Calu3 (cell line): ENCODE data around the gene NDUFS2. TPM values are rescaled to one million over a fixed set of nuclear protein-coding genes. Genes with fewer than 3 reads are reported as not detected.

ENCODE experiments used
- BruUV-seq: library from RNA; stranded (reverse); fragments of 400-500 nt; replicated peaks from 2 replicates; lab custom pipeline; 2021; lab: Mats Ljungman, UMichigan
- CTCF ChIA-PET: fragments of 300-600 bp; sonication (Branson Sonifier 250); formaldehyde crosslinking; loops from one replicate; lab custom pipeline; 2022; ENCODE audit warnings: antibody characterized with exemption; lab: Charles Lee
- DNase-seq: peaks from one replicate; pipeline ENCODE4 v3.0.0; 2022
- H3K27ac Mint-ChIP-seq: one replicate; pipeline ENCODE4 v1.8.0; 2022; ENCODE audit warnings: mixed read lengths; ENCODE audit not compliant: unreplicated experiment
- H3K27me3 Mint-ChIP-seq: one replicate; pipeline ENCODE4 v1.8.0; 2022; ENCODE audit warnings: mixed read lengths; ENCODE audit not compliant: unreplicated experiment
- H3K36me3 Mint-ChIP-seq: one replicate; pipeline ENCODE4 v1.8.0; 2022; ENCODE audit warnings: mild to moderate bottlenecking, moderate library complexity, mixed read lengths; ENCODE audit not compliant: insufficient read depth, unreplicated experiment
- H3K4me1 Mint-ChIP-seq: one replicate; pipeline ENCODE4 v1.8.0; 2022; ENCODE audit warnings: mild to moderate bottlenecking, low read depth, mixed read lengths; ENCODE audit not compliant: unreplicated experiment
- H3K4me3 Mint-ChIP-seq: one replicate; pipeline ENCODE4 v1.8.0; 2022; ENCODE audit warnings: mild to moderate bottlenecking, low read depth, moderate library complexity, mixed read lengths; ENCODE audit not compliant: unreplicated experiment
- H3K9me3 Mint-ChIP-seq: one replicate; pipeline ENCODE4 v1.8.0; 2022; ENCODE audit warnings: low read depth, mixed read lengths; ENCODE audit not compliant: unreplicated experiment
- intact Hi-C: fragments of 100-400 bp; cut with micrococcal nuclease; formaldehyde crosslinking; loops from one replicate; pipeline ENCODE4 v1.10.0; 2022; ENCODE audit not compliant: unreplicated experiment
- total RNA-seq: library from RNA; stranded (reverse); gene quantifications from 2 replicates; pipeline ENCODE4 v1.2.3, GENCODE V29; 2022
- TF ChIP-seq, protein P1 (sequence below): fragments of 200-600 bp; IDR thresholded peaks from one replicate; pipeline ENCODE4 v1.8.0; 2022; ENCODE audit warnings: antibody characterized with exemption; ENCODE audit not compliant: unreplicated experiment

The NDUFS2 gene
- total RNA-seq, 1 experiment from 2014 or later = 91.3 TPM

DNA sequence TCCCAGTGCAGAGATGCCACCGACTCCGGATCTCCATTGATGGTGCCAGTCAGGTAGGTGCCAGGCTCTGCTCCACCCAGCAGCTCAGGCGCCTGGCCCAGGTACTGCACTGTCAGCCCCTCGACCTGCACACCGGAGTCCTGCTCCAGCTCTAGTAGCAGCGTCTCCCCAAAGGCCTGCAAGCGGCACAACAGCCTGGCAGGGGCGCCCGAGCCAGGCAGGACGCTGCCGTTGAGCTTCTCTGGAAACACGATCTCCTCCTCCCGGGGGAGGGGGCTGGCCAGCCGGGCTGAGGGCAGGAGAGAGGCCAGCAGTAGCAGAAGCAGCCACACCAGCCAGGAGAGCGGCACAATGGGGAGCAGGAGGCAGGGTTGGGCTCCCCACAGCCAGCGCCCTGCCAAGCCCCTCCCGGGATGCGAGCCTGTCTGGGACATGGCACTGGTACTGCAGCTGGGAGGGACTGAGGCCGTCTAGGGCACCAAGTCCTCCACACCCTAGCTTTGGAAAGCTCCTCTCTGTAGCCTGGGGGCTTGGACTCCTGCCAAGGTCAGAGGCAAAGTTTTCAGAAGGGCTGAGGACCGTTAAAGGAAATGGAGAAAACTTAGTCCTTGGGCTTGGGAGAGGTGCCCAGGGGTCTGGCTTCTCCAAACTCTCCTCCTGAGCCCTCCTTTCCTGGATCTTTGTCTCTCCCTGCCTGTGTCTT is 3.8 kb upstream of the NDUFS2 start:
- TF ChIP-seq, protein P1, sequence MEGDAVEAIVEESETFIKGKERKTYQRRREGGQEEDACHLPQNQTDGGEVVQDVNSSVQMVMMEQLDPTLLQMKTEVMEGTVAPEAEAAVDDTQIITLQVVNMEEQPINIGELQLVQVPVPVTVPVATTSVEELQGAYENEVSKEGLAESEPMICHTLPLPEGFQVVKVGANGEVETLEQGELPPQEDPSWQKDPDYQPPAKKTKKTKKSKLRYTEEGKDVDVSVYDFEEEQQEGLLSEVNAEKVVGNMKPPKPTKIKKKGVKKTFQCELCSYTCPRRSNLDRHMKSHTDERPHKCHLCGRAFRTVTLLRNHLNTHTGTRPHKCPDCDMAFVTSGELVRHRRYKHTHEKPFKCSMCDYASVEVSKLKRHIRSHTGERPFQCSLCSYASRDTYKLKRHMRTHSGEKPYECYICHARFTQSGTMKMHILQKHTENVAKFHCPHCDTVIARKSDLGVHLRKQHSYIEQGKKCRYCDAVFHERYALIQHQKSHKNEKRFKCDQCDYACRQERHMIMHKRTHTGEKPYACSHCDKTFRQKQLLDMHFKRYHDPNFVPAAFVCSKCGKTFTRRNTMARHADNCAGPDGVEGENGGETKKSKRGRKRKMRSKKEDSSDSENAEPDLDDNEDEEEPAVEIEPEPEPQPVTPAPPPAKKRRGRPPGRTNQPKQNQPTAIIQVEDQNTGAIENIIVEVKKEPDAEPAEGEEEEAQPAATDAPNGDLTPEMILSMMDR = no peak
- Mint-ChIP-seq H3K4me3 (no peak overlapping the region), H3K36me3 (peaks cover 14% of the 10 kb centered on the region), H3K9me3 (no peaks in the 10 kb centered on the region), H3K4me1 (peaks cover 38% of the 10 kb centered on the region), H3K27ac (no peak overlapping the region), H3K27me3 (peaks cover 25% of the 10 kb centered on the region)
- DNase-seq = peak; percentile 37
- BruUV-seq = no TSS peak
- CTCF ChIA-PET = interaction anchor here (0.6 kb wide), 1 partner anchor 10 kb away, joined by 3 read pairs; no protein-coding TSS in a partner anchor
- intact Hi-C loops = no loop called here

DNA sequence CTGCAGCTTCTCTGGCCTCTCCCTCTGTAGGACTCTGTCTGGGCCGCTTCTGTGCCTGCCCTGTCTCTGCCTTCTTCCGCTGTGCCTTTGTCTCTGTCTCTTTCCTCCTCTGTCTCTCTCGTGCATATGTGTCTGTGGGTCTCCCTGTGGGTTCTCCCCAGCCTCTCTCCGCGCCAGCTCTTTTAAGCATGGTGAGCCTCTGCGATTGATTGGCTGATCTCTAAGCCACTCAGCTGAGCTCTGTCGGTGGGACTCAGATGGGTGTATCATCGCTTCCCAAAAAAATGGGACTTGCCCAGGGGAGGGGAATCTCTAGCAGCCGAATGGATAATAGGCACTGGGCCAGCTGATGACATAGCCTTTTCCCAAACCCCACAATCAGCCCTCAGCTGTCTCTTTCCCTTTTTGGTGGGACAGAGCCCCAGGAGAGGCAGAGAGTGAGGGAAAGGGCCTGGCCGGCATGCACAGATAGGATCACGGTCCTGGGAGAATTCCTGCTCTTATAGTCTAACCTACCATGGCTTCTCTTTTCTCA is 3.2 kb upstream of the NDUFS2 start, which contains the start of gene ADAMTS4:
TSS of gene ADAMTS4 (minus strand) at position 158 of the 535 bp plus-strand sequence. CDS start 427 bp downstream, outside the sequence.
- peaks cover 14% of the 10 kb centered on the region for H3K36me3 Mint-ChIP-seq
- H3K9me3 Mint-ChIP-seq = no peaks in the 10 kb centered on the region
- peaks cover 25% of the 10 kb centered on the region for H3K27me3 Mint-ChIP-seq
- intact Hi-C loops = no loop called here
- H3K27ac Mint-ChIP-seq = peak within 1 kb of the TSS; percentile 40
- H3K4me1 Mint-ChIP-seq = peaks cover 41% of the 10 kb centered on the region
- TF ChIP-seq, protein P1 = no peak
- CTCF ChIA-PET = interaction anchor here (0.6 kb wide), 1 partner anchor 11 kb away, joined by 3 read pairs; no protein-coding TSS in a partner anchor
- BruUV-seq = no TSS peak
- no peak for DNase-seq
- H3K4me3 Mint-ChIP-seq = no peak within 1 kb of the TSS

DNA sequence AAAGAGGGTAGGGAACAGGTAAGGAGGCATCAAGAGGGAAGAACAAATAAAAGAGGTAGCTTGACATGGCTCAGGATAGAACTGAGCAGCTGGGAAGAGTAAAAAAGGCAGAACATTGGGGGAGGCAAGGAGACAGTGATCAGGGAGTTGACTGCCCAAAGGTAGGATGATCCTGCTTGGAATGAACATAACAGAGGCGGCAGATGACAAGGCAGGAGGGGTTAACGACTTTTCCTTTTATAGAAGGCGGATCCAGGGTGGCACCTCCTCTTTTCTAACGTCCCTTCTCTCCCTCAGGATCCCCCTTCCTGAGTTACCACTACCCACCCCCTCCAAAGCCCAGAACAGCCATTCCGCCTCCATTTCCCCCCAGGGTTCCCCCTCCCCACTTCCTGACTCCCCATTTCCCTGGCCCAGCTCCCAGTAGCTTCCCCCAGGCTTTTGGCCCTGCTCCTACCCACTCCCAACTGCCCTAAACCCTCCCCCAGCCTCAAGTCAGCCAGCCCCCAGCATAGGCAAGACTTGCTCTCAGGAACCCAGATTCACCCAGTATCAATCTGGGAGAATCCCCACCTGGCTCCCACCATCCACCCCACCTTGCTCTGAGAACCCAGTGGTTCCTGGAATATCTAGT is 2.5 kb upstream of the NDUFS2 start:
- H3K27me3 Mint-ChIP-seq = peaks cover 25% of the 10 kb centered on the region
- no peak overlapping the region for H3K4me3 Mint-ChIP-seq
- peaks cover 47% of the 10 kb centered on the region for H3K4me1 Mint-ChIP-seq
- no TSS peak for BruUV-seq
- DNase-seq = no peak
- TF ChIP-seq, protein P1 = no peak
- no peaks in the 10 kb centered on the region for H3K9me3 Mint-ChIP-seq
- intact Hi-C loops = loop anchor here (10.0 kb wide), 1 partner anchor 545 kb away; the partner anchor contains the start of gene DUSP12
- CTCF ChIA-PET = no interaction called here
- peaks cover 14% of the 10 kb centered on the region for H3K36me3 Mint-ChIP-seq
- H3K27ac Mint-ChIP-seq = no peak overlapping the region

DNA sequence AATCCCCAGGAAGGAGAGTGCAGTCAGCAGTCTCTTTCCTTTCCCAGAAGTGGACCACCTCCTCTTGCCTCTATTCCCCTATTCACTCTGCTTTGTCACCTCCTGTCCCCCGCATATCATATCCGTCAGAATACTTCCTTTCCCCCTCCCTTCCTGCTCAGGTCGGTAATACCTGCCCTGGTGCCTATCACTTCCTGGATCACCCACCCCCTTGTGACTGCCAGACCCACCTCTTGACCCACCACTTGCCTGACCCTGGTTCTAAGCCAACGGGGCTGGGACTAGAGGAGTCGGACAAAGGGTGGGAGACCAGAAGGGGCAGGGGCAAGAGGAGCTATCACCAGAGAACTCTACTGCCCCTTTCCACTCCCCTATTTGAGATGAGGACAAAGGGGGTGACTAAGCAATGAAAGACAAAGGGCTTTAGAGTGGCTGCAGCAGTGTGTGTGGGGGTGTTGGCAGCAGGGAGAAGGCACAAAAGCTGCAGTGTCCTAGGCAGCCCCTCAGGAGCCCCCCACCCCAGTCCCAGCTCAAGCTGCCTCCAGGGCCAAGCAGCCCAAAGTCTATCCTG is 1.7 kb upstream of the NDUFS2 start:
- H3K4me1 Mint-ChIP-seq = peaks cover 48% of the 10 kb centered on the region
- H3K27me3 Mint-ChIP-seq = peaks cover 25% of the 10 kb centered on the region
- BruUV-seq = no TSS peak
- intact Hi-C loops = loop anchor here (10.0 kb wide), 1 partner anchor 544 kb away; the partner anchor contains the start of gene DUSP12
- H3K4me3 Mint-ChIP-seq = no peak overlapping the region
- H3K27ac Mint-ChIP-seq = no peak overlapping the region
- CTCF ChIA-PET = interaction anchor here (0.6 kb wide), 1 partner anchor 172 kb away, joined by 4 read pairs; no protein-coding TSS in a partner anchor
- H3K9me3 Mint-ChIP-seq = no peaks in the 10 kb centered on the region
- no peak for DNase-seq
- peaks cover 14% of the 10 kb centered on the region for H3K36me3 Mint-ChIP-seq
- TF ChIP-seq, protein P1 = no peak
